HEK293 (cell line): ENCODE measurements around the gene ETF1.

Experiments
- BCL11A ChIP-seq: fragments of 450-650 bp; formaldehyde crosslinking; IDR thresholded peaks from 2 replicates; pipeline ENCODE4 v1.5.1; 2016; ENCODE audit warnings: low read depth, missing biosample characterization, missing genetic modification characterization
- MEIS1 ChIP-seq: sonication (generic); formaldehyde crosslinking; IDR thresholded peaks from 2 replicates; pipeline ENCODE4 v1.8.1; 2022; ENCODE audit warnings: missing genetic modification reagents, mild to moderate bottlenecking, borderline replicate concordance
- MZF1 ChIP-seq: fragments of 450-650 bp; formaldehyde crosslinking; IDR thresholded peaks from 2 replicates; pipeline ENCODE4 v1.5.1; 2017; ENCODE audit warnings: missing biosample characterization, missing genetic modification characterization, borderline replicate concordance
- ZBTB1 ChIP-seq: fragments of 450-650 bp; formaldehyde crosslinking; IDR thresholded peaks from 2 replicates; pipeline ENCODE4 v1.5.1; 2016; ENCODE audit warnings: missing biosample characterization, missing genetic modification characterization
- ZBTB17 ChIP-seq: fragments of 450-650 bp; formaldehyde crosslinking; IDR thresholded peaks from 2 replicates; pipeline ENCODE4 v1.5.1; 2016; ENCODE audit warnings: missing biosample characterization, missing genetic modification characterization
- ZBTB48 ChIP-seq: fragments of 450-650 bp; formaldehyde crosslinking; IDR thresholded peaks from 2 replicates; pipeline ENCODE4 v1.5.1; 2016; ENCODE audit warnings: missing biosample characterization, missing genetic modification characterization
- ZNF121 ChIP-seq: fragments of 450-650 bp; formaldehyde crosslinking; IDR thresholded peaks from 2 replicates; pipeline ENCODE4 v1.5.1; 2016; ENCODE audit warnings: missing biosample characterization, missing genetic modification characterization
- ZNF138 ChIP-seq: fragments of 450-650 bp; formaldehyde crosslinking; IDR thresholded peaks from 2 replicates; pipeline ENCODE4 v1.5.1; 2016; ENCODE audit warnings: missing biosample characterization, missing genetic modification characterization, borderline replicate concordance
- ZNF146 ChIP-seq: fragments of 450-650 bp; formaldehyde crosslinking; IDR thresholded peaks from 2 replicates; pipeline ENCODE4 v1.5.1; 2016; ENCODE audit warnings: missing biosample characterization, missing genetic modification characterization
- ZNF16 ChIP-seq: fragments of 450-650 bp; formaldehyde crosslinking; IDR thresholded peaks from 2 replicates; pipeline ENCODE4 v1.5.1; 2016; ENCODE audit warnings: low read depth, missing biosample characterization, missing genetic modification characterization
- ZNF184 ChIP-seq: fragments of 450-650 bp; IDR thresholded peaks from 2 replicates; pipeline ENCODE4 v1.5.1; 2018; ENCODE audit warnings: missing biosample characterization, mild to moderate bottlenecking, missing genetic modification characterization
- ZNF266 ChIP-seq: fragments of 450-650 bp; formaldehyde crosslinking; IDR thresholded peaks from 2 replicates; pipeline ENCODE4 v1.5.1; 2016; ENCODE audit warnings: missing biosample characterization, missing genetic modification characterization, low read depth
- ZNF311 ChIP-seq: fragments of 450-650 bp; formaldehyde crosslinking; IDR thresholded peaks from 2 replicates; pipeline ENCODE4 v1.5.1; 2017; ENCODE audit warnings: missing biosample characterization, missing genetic modification characterization, borderline replicate concordance
- ZNF366 ChIP-seq: fragments of 450-650 bp; formaldehyde crosslinking; conservative IDR thresholded peaks from 2 replicates; pipeline ENCODE4 v1.5.1; 2016; ENCODE audit warnings: missing biosample characterization, missing genetic modification characterization
- ZNF433 ChIP-seq: fragments of 450-650 bp; formaldehyde crosslinking; IDR thresholded peaks from 2 replicates; pipeline ENCODE4 v1.5.1; 2016; ENCODE audit warnings: missing biosample characterization, missing genetic modification characterization, low read depth
- ZNF548 ChIP-seq: fragments of 450-650 bp; formaldehyde crosslinking; IDR thresholded peaks from 2 replicates; pipeline ENCODE4 v1.5.1; 2016; ENCODE audit warnings: missing biosample characterization, missing genetic modification characterization
- ZNF561 ChIP-seq: fragments of 450-650 bp; IDR thresholded peaks from 2 replicates; pipeline ENCODE4 v1.5.1; 2018; ENCODE audit warnings: missing biosample characterization, missing genetic modification characterization, borderline replicate concordance
- ZNF571 ChIP-seq: fragments of 450-650 bp; formaldehyde crosslinking; IDR thresholded peaks from 2 replicates; pipeline ENCODE4 v1.5.0; 2017; ENCODE audit warnings: missing biosample characterization, missing genetic modification characterization
- ZNF610 ChIP-seq: fragments of 450-650 bp; formaldehyde crosslinking; IDR thresholded peaks from 2 replicates; pipeline ENCODE4 v1.5.1; 2016; ENCODE audit warnings: missing biosample characterization, missing genetic modification characterization, borderline replicate concordance
- ZNF624 ChIP-seq: fragments of 450-650 bp; formaldehyde crosslinking; IDR thresholded peaks from 2 replicates; pipeline ENCODE4 v1.5.1; 2017; ENCODE audit warnings: missing biosample characterization, missing genetic modification characterization
- ZNF664 ChIP-seq: fragments of 450-650 bp; formaldehyde crosslinking; IDR thresholded peaks from 2 replicates; pipeline ENCODE4 v1.5.1; 2016; ENCODE audit warnings: missing biosample characterization, missing genetic modification characterization
- ZNF777 ChIP-seq: fragments of 450-650 bp; formaldehyde crosslinking; IDR thresholded peaks from 2 replicates; pipeline ENCODE4 v1.5.1; 2017; ENCODE audit warnings: missing biosample characterization, missing genetic modification characterization, borderline replicate concordance
- ZSCAN23 ChIP-seq: fragments of 450-650 bp; formaldehyde crosslinking; IDR thresholded peaks from 2 replicates; pipeline ENCODE4 v1.5.1; 2016; ENCODE audit warnings: missing biosample characterization, missing genetic modification characterization
- TF ChIP-seq, protein P1 (sequence below): fragments of 450-650 bp; formaldehyde crosslinking; IDR thresholded peaks from 2 replicates; pipeline ENCODE4 v1.5.1; 2017; ENCODE audit warnings: missing biosample characterization, missing genetic modification characterization
- TF ChIP-seq, protein P2 (sequence below): fragments of 450-650 bp; formaldehyde crosslinking; IDR thresholded peaks from 2 replicates; pipeline ENCODE4 v1.5.1; 2016; ENCODE audit warnings: missing biosample characterization, missing genetic modification characterization
- TF ChIP-seq, protein P3 (sequence below): fragments of 450-650 bp; formaldehyde crosslinking; IDR thresholded peaks from 2 replicates; pipeline ENCODE4 v1.5.1; 2016; ENCODE audit warnings: missing biosample characterization, missing genetic modification characterization, low read depth
- TF ChIP-seq, protein P4 (sequence below): IDR thresholded peaks from 2 replicates; pipeline ENCODE4 v1.6.1; 2011; ENCODE audit warnings: mild to moderate bottlenecking, low read depth, low read length, borderline replicate concordance
- TF ChIP-seq, protein P5 (sequence below): sonication (generic); formaldehyde crosslinking; IDR thresholded peaks from 2 replicates; pipeline ENCODE4 v1.8.1; 2022; ENCODE audit warnings: mild to moderate bottlenecking, moderate library complexity, missing genetic modification reagents

Gene ETF1

DNA sequence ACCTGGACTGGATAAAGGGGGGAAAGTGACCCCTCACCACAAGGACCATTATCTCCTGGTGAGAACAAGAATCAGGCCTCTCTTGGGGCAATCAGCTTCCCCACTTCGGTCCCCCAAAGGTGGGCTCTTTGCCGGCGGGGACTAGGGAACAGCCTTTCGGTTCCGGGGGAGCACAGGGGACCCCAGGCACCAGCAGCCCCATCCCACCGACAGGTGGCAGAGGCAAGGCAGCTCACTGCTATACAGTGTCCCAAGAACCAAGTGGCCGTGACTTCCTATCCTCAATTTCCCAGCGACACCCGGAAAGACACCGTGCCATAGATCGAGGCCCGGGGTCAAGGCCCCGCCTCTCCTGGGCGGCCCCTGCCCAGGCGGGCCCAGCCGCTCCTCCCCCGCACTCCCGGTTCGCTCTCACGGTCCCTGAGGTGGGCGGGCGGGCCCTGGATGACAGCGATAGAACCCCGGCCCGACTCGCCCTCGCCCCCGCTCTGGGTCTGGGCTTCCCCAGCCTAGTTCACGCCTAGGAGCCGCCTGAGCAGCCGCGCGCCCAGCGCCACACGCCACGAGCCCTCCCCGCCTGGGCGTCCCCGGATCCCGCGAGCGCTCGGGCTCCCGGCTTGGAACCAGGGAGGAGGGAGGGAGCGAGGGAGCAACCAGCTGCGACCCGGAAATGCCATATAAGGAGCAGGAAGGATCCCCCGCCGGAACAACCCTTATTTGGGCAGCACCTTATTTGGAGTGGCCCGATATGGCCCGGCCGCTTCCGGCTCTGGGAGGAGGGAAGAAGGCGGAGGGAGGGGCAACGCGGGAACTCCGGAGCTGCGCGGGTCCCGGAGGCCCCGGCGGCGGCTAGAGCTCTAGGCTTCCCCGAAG is 78.4 kb downstream of the ETF1 start (continued):
- TF ChIP-seq ZNF548: no peak
- TF ChIP-seq ZNF266: no peak
- no peak for TF ChIP-seq ZNF624
- TF ChIP-seq, protein P1, sequence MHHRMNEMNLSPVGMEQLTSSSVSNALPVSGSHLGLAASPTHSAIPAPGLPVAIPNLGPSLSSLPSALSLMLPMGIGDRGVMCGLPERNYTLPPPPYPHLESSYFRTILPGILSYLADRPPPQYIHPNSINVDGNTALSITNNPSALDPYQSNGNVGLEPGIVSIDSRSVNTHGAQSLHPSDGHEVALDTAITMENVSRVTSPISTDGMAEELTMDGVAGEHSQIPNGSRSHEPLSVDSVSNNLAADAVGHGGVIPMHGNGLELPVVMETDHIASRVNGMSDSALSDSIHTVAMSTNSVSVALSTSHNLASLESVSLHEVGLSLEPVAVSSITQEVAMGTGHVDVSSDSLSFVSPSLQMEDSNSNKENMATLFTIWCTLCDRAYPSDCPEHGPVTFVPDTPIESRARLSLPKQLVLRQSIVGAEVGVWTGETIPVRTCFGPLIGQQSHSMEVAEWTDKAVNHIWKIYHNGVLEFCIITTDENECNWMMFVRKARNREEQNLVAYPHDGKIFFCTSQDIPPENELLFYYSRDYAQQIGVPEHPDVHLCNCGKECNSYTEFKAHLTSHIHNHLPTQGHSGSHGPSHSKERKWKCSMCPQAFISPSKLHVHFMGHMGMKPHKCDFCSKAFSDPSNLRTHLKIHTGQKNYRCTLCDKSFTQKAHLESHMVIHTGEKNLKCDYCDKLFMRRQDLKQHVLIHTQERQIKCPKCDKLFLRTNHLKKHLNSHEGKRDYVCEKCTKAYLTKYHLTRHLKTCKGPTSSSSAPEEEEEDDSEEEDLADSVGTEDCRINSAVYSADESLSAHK (tag by site-specific recombination): peak; percentile 10; the same call in 1 of the 2 replicates
- TF ChIP-seq, protein P2, sequence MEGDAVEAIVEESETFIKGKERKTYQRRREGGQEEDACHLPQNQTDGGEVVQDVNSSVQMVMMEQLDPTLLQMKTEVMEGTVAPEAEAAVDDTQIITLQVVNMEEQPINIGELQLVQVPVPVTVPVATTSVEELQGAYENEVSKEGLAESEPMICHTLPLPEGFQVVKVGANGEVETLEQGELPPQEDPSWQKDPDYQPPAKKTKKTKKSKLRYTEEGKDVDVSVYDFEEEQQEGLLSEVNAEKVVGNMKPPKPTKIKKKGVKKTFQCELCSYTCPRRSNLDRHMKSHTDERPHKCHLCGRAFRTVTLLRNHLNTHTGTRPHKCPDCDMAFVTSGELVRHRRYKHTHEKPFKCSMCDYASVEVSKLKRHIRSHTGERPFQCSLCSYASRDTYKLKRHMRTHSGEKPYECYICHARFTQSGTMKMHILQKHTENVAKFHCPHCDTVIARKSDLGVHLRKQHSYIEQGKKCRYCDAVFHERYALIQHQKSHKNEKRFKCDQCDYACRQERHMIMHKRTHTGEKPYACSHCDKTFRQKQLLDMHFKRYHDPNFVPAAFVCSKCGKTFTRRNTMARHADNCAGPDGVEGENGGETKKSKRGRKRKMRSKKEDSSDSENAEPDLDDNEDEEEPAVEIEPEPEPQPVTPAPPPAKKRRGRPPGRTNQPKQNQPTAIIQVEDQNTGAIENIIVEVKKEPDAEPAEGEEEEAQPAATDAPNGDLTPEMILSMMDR (tag by site-specific recombination): peak; percentile 34; the same call in 1 of the 2 replicates
- TF ChIP-seq, protein P3, sequence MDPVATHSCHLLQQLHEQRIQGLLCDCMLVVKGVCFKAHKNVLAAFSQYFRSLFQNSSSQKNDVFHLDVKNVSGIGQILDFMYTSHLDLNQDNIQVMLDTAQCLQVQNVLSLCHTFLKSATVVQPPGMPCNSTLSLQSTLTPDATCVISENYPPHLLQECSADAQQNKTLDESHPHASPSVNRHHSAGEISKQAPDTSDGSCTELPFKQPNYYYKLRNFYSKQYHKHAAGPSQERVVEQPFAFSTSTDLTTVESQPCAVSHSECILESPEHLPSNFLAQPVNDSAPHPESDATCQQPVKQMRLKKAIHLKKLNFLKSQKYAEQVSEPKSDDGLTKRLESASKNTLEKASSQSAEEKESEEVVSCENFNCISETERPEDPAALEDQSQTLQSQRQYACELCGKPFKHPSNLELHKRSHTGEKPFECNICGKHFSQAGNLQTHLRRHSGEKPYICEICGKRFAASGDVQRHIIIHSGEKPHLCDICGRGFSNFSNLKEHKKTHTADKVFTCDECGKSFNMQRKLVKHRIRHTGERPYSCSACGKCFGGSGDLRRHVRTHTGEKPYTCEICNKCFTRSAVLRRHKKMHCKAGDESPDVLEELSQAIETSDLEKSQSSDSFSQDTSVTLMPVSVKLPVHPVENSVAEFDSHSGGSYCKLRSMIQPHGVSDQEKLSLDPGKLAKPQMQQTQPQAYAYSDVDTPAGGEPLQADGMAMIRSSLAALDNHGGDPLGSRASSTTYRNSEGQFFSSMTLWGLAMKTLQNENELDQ (tag by site-specific recombination): no peak
- TF ChIP-seq MZF1 (tag by site-specific recombination): no peak
- no peak for TF ChIP-seq ZNF311 (tag by site-specific recombination)
- no peak for TF ChIP-seq ZNF16 (tag by site-specific recombination)
- peak; percentile 46 for TF ChIP-seq ZNF561 (tag by site-specific recombination)
- TF ChIP-seq ZNF121: 0 out of 2 replicates have a peak, but pooled peaks have one; percentile 37
- TF ChIP-seq, protein P4, sequence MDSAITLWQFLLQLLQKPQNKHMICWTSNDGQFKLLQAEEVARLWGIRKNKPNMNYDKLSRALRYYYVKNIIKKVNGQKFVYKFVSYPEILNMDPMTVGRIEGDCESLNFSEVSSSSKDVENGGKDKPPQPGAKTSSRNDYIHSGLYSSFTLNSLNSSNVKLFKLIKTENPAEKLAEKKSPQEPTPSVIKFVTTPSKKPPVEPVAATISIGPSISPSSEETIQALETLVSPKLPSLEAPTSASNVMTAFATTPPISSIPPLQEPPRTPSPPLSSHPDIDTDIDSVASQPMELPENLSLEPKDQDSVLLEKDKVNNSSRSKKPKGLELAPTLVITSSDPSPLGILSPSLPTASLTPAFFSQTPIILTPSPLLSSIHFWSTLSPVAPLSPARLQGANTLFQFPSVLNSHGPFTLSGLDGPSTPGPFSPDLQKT: peak; percentile 100
- TF ChIP-seq ZSCAN23 (tag by site-specific recombination): no peak
- TF ChIP-seq MEIS1 (CRISPR knock-in tag): no peak
- TF ChIP-seq ZBTB17 (tag by site-specific recombination): peak; percentile 91
- TF ChIP-seq ZNF366: peak; percentile 99
- no peak for TF ChIP-seq ZNF571 (tag by site-specific recombination)
- TF ChIP-seq ZBTB1 (tag by site-specific recombination): no peak
- TF ChIP-seq ZNF138 (tag by site-specific recombination): no peak
- TF ChIP-seq BCL11A (tag by site-specific recombination): peak; percentile 91; the same call in 1 of the 2 replicates
- TF ChIP-seq ZNF146 (tag by site-specific recombination): no peak
- TF ChIP-seq ZNF184 (tag by site-specific recombination): no peak
- TF ChIP-seq ZBTB48: peak; percentile 95
- no peak for TF ChIP-seq ZNF664 (tag by site-specific recombination)
- no peak for TF ChIP-seq ZNF433 (tag by site-specific recombination)
- TF ChIP-seq, protein P5, sequence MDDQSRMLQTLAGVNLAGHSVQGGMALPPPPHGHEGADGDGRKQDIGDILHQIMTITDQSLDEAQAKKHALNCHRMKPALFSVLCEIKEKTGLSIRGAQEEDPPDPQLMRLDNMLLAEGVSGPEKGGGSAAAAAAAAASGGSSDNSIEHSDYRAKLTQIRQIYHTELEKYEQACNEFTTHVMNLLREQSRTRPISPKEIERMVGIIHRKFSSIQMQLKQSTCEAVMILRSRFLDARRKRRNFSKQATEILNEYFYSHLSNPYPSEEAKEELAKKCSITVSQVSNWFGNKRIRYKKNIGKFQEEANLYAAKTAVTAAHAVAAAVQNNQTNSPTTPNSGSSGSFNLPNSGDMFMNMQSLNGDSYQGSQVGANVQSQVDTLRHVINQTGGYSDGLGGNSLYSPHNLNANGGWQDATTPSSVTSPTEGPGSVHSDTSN (CRISPR knock-in tag): peak; percentile 50; the same call in 1 of the 2 replicates
- TF ChIP-seq ZNF610 (tag by site-specific recombination): peak; percentile 85
- peak; percentile 35; the same call in 1 of the 2 replicates for TF ChIP-seq ZNF777
